ENCODE measurements around the gene GPX3. TPM values are rescaled to one million over a fixed set of nuclear protein-coding genes. Genes with fewer than 3 reads are reported as not detected.

Gene GPX3
- total RNA-seq, 1 donor from 2014 or later, result 1,259 TPM

GRCh38 chr5:150993422-150993821 is 27.0 kb upstream of the GPX3 start:
- DNase-seq (no peak), ATAC-seq (no peak)
- H3K4me3 ChIP-seq, result no peak overlapping the region
- no peaks in the 10 kb centered on the region for H3K4me1 ChIP-seq
- no peaks in the 10 kb centered on the region for H3K36me3 ChIP-seq
- H3K9me3 ChIP-seq, result no peaks in the 10 kb centered on the region
- intact Hi-C loops (cut with DNase I), result no loop called here
- no peak for TF ChIP-seq CTCF (IDR thresholded peaks at IDR 0.05)
- no peaks in the 10 kb centered on the region for H3K27me3 ChIP-seq
- no peak overlapping the region for H3K27ac ChIP-seq

GRCh38 chr5:150993826-150994412 is 26.5 kb upstream of the GPX3 start:
- Histone ChIP-seq H3K36me3 (no peaks in the 10 kb centered on the region), H3K27ac (no peak overlapping the region), H3K4me3 (no peak overlapping the region), H3K4me1 (no peaks in the 10 kb centered on the region), H3K9me3 (no peaks in the 10 kb centered on the region), H3K27me3 (no peaks in the 10 kb centered on the region)
- no peak for DNase-seq
- no peak for TF ChIP-seq CTCF (IDR thresholded peaks at IDR 0.05)
- intact Hi-C loops (cut with DNase I), result no loop called here
- no peak for ATAC-seq

- Histone ChIP-seq H3K9me3 (no peaks in the 10 kb centered on the region), H3K36me3 (no peaks in the 10 kb centered on the region), H3K4me1 (peaks cover 20% of the 10 kb centered on the region), H3K4me3 (no peak overlapping the region), H3K27me3 (no peaks in the 10 kb centered on the region), H3K27ac (no peak overlapping the region)
- no peak for TF ChIP-seq CTCF (IDR thresholded peaks at IDR 0.05)
- no peak for ATAC-seq
- intact Hi-C loops (cut with DNase I), result loop anchor here (5.0 kb wide), 1 partner anchor 117 kb away; no protein-coding TSS in a partner anchor
- DNase-seq, result no peak
These were observed 20.5 kb upstream of the GPX3 start for GRCh38 chr5:150999704-151000442.

GRCh38 chr5:151001436-151001835 is 19.0 kb upstream of the GPX3 start:
- TF ChIP-seq CTCF (IDR thresholded peaks at IDR 0.05), result no peak
- H3K9me3 ChIP-seq, result no peaks in the 10 kb centered on the region
- no peaks in the 10 kb centered on the region for H3K36me3 ChIP-seq
- no peak overlapping the region for H3K27ac ChIP-seq
- ATAC-seq, result no peak
- H3K27me3 ChIP-seq, result no peaks in the 10 kb centered on the region
- H3K4me1 ChIP-seq, result peaks cover 23% of the 10 kb centered on the region
- intact Hi-C loops (cut with DNase I), result loop anchor here (5.0 kb wide), 1 partner anchor 116 kb away; no protein-coding TSS in a partner anchor
- no peak overlapping the region for H3K4me3 ChIP-seq
- no peak for DNase-seq

- ATAC-seq (peak; percentile 24), DNase-seq (no peak)
- Histone ChIP-seq H3K4me3 (no peak overlapping the region), H3K4me1 (peaks cover 31% of the 10 kb centered on the region), H3K9me3 (no peaks in the 10 kb centered on the region), H3K27ac (no peak overlapping the region), H3K36me3 (no peaks in the 10 kb centered on the region), H3K27me3 (no peaks in the 10 kb centered on the region)
- intact Hi-C loops (cut with DNase I), result loop anchor here (5.0 kb wide), 1 partner anchor 115 kb away; no protein-coding TSS in a partner anchor
- peak; percentile 65 for TF ChIP-seq CTCF (IDR thresholded peaks at IDR 0.05)
These were observed 18.1 kb upstream of the GPX3 start for GRCh38 chr5:151002250-151002649.
